ENCODE data around the gene STAT1. TPM values are rescaled to one million over a fixed set of nuclear protein-coding genes. Genes with fewer than 3 reads are reported as not detected.

The STAT1 gene
- polyA plus RNA-seq, 3 donors = 51.3 to 126 (median 110) TPM

DNA sequence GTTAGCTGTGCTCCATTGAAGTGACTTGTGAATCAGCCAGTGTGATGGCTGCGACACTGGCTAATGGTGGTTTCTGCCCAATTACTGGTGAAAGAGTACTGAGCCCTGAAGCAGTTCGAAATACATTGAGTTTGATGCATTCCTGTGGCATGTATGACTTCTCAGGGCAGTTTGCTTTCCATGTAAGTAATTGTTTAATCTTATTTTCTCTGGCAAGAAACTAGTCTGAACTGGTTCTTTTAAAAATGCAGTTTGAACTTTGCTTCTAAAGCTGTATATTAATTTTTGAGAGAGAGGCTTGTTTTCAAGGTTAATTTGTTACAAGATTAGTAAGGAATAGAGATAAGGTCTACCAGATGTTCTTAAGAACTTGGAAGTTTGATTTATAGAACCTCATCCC is 86.7 kb downstream of the STAT1 start:
- Mint-ChIP-seq H3K27me3 (ENCODE audit: low read depth in 3 of 3) (no peaks in the 10 kb centered on the region), H3K4me1 (peaks cover 10% of the 10 kb centered on the region), H3K4me3 (no peak overlapping the region), H3K27ac (peak overlapping the region in 1 of 7 donors; percentile 42), H3K9me3 (no peaks in the 10 kb centered on the region), H3K36me3 (peaks cover 58 to 72% of the 10 kb centered on the region in 2 donors)
- no peak overlapping the region for H3K4me3 ChIP-seq (replicated peaks in 1 of 3; ENCODE audit: low read depth in 2 of 3, low read length in 3 of 3)
- DNase-seq = no peak
- intact Hi-C loops (cut with micrococcal nuclease) = no loop called here
- H3K79me2 ChIP-seq (ENCODE audit: insufficient read depth, low read length) = no peaks in the 10 kb centered on the region
- H3K4me1 ChIP-seq (ENCODE audit: control insufficient read depth in 1 of 2, insufficient read depth in 2 of 2, low read length in 2 of 2) = no peaks in the 10 kb centered on the region
- H2AFZ ChIP-seq (ENCODE audit: insufficient read depth, low read depth, low read length, poor library complexity, severe bottlenecking) = no peak overlapping the region
- 75% methylated on average over 1 of the region's 2 CpGs for WGBS (ENCODE audit: insufficient coverage)
- no peak overlapping the region for H3K4me2 ChIP-seq (replicated peaks; ENCODE audit: extremely low read depth, low read length, poor library complexity, severe bottlenecking)
- peaks cover 57 to 94% of the 10 kb centered on the region in 2 donors for H3K36me3 ChIP-seq (replicated peaks in 1 of 2; ENCODE audit: control insufficient read depth in 1 of 2, insufficient read depth in 2 of 2, low read length in 2 of 2)
- TF ChIP-seq, protein P1, sequence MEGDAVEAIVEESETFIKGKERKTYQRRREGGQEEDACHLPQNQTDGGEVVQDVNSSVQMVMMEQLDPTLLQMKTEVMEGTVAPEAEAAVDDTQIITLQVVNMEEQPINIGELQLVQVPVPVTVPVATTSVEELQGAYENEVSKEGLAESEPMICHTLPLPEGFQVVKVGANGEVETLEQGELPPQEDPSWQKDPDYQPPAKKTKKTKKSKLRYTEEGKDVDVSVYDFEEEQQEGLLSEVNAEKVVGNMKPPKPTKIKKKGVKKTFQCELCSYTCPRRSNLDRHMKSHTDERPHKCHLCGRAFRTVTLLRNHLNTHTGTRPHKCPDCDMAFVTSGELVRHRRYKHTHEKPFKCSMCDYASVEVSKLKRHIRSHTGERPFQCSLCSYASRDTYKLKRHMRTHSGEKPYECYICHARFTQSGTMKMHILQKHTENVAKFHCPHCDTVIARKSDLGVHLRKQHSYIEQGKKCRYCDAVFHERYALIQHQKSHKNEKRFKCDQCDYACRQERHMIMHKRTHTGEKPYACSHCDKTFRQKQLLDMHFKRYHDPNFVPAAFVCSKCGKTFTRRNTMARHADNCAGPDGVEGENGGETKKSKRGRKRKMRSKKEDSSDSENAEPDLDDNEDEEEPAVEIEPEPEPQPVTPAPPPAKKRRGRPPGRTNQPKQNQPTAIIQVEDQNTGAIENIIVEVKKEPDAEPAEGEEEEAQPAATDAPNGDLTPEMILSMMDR (IDR thresholded peaks at IDR 0.05) = no peak
- H3K9me3 ChIP-seq (replicated peaks in 1 of 2; ENCODE audit: control insufficient read depth in 1 of 2, insufficient read depth in 1 of 2, low read length in 2 of 2) = no peaks in the 10 kb centered on the region
- H4K20me1 ChIP-seq (ENCODE audit: insufficient read depth, low read length) = no peaks in the 10 kb centered on the region
- no peak overlapping the region for H3K27ac ChIP-seq (ENCODE audit: low read depth in 1 of 2, low read length in 2 of 2)
- H3K9ac ChIP-seq (ENCODE audit: insufficient read depth, low read length, poor library complexity, severe bottlenecking) = no peak overlapping the region
- H3K27me3 ChIP-seq (ENCODE audit: control insufficient read depth in 2 of 2, insufficient read depth in 2 of 2, low read length in 2 of 2) = no peaks in the 10 kb centered on the region

GRCh38 chr2:190922376-190922775 is 91.6 kb downstream of the STAT1 start:
- intact Hi-C loops (cut with micrococcal nuclease) = no loop called here
- H3K36me3 Mint-ChIP-seq = peaks cover 51 to 62% of the 10 kb centered on the region in 2 donors

More at GRCh38 chr2:190922376-190922775, 91.6 kb downstream of the STAT1 start:
- no peak overlapping the region for H3K4me3 Mint-ChIP-seq
- H3K27ac ChIP-seq (ENCODE audit: low read depth in 1 of 2, low read length in 2 of 2) = no peak overlapping the region
- no peaks in the 10 kb centered on the region for H4K20me1 ChIP-seq (ENCODE audit: insufficient read depth, low read length)
- TF ChIP-seq, protein P1 (IDR thresholded peaks at IDR 0.05) = no peak
- H3K27me3 ChIP-seq (ENCODE audit: control insufficient read depth in 2 of 2, insufficient read depth in 2 of 2, low read length in 2 of 2) = no peaks in the 10 kb centered on the region
- H3K4me3 ChIP-seq (replicated peaks in 1 of 3; ENCODE audit: low read depth in 2 of 3, low read length in 3 of 3) = no peak overlapping the region
- no peaks in the 10 kb centered on the region for H3K27me3 Mint-ChIP-seq (ENCODE audit: low read depth in 3 of 3)
- H3K4me2 ChIP-seq (replicated peaks; ENCODE audit: extremely low read depth, low read length, poor library complexity, severe bottlenecking) = no peak overlapping the region
- no peaks in the 10 kb centered on the region for H3K79me2 ChIP-seq (ENCODE audit: insufficient read depth, low read length)
- peaks cover 10% of the 10 kb centered on the region for H3K4me1 Mint-ChIP-seq
- H3K9me3 ChIP-seq (replicated peaks in 1 of 2; ENCODE audit: control insufficient read depth in 1 of 2, insufficient read depth in 1 of 2, low read length in 2 of 2) = no peaks in the 10 kb centered on the region
- no peaks in the 10 kb centered on the region for H3K9me3 Mint-ChIP-seq
- no peak overlapping the region for H3K9ac ChIP-seq (ENCODE audit: insufficient read depth, low read length, poor library complexity, severe bottlenecking)
- no peaks in the 10 kb centered on the region for H3K4me1 ChIP-seq (ENCODE audit: control insufficient read depth in 1 of 2, insufficient read depth in 2 of 2, low read length in 2 of 2)
- H3K27ac Mint-ChIP-seq = no peak overlapping the region
- no peak for DNase-seq
- no peak overlapping the region for H2AFZ ChIP-seq (ENCODE audit: insufficient read depth, low read depth, low read length, poor library complexity, severe bottlenecking)
- no CpG with 5 or more reads among the region's 1 CpG for WGBS (ENCODE audit: insufficient coverage)
- peaks cover 59 to 86% of the 10 kb centered on the region in 2 donors for H3K36me3 ChIP-seq (replicated peaks in 1 of 2; ENCODE audit: control insufficient read depth in 1 of 2, insufficient read depth in 2 of 2, low read length in 2 of 2)

Measured in CD14-positive monocyte (primary cell).